ENCODE results near the gene KRT3.
"Not testable (repeated sequence)": the region's sequence is repeated elsewhere in the genome, so short reads cannot be mapped to it uniquely, and the experiment has no call there.

Gene KRT3

GRCh38 chr12:52756281-52756960, 39.5 kb downstream of the KRT3 start:
- DNase-seq: no peak

GRCh38 chr12:52755533-52755932, 40.4 kb downstream of the KRT3 start:
- no peak for DNase-seq

GRCh38 chr12:52754135-52754534, 41.8 kb downstream of the KRT3 start:
- DNase-seq: no peak

GRCh38 chr12:52753283-52753682, 42.6 kb downstream of the KRT3 start:
- no peak for DNase-seq

GRCh38 chr12:52752516-52752915, 43.4 kb downstream of the KRT3 start:
- no peak for DNase-seq

- no peak for DNase-seq
Measured at GRCh38 chr12:52751795-52752194, 44.1 kb downstream of the KRT3 start.

- not testable (repeated sequence) for DNase-seq
Measured at GRCh38 chr12:52750532-52750931, 45.4 kb downstream of the KRT3 start.

GRCh38 chr12:52749827-52750226, 46.1 kb downstream of the KRT3 start:
- no peak for DNase-seq

GRCh38 chr12:52748578-52748977, 47.3 kb downstream of the KRT3 start:
- DNase-seq: no peak

- no peak for DNase-seq
Measured at GRCh38 chr12:52745554-52745953, 50.4 kb downstream of the KRT3 start.

- DNase-seq: no peak
Measured at GRCh38 chr12:52744493-52745156, 51.3 kb downstream of the KRT3 start.

- DNase-seq: no peak
Measured at GRCh38 chr12:52742822-52743457, 53.0 kb downstream of the KRT3 start.

- no peak for DNase-seq
Measured at GRCh38 chr12:52742196-52742580, 53.7 kb downstream of the KRT3 start.

GRCh38 chr12:52741375-52742195, 54.3 kb downstream of the KRT3 start:
- peak; percentile 71 for DNase-seq

GRCh38 chr12:52740584-52740983, 55.3 kb downstream of the KRT3 start:
- DNase-seq: no peak

GRCh38 chr12:52739963-52740362, 56.0 kb downstream of the KRT3 start:
- DNase-seq: no peak
